Measurements from ENCODE around the gene JAM3. TPM values are rescaled to one million over a fixed set of nuclear protein-coding genes. Genes with fewer than 3 reads are reported as not detected.

Gene JAM3
- total RNA-seq, 1 experiment from 2014 or later, result 9.0 TPM

DNA sequence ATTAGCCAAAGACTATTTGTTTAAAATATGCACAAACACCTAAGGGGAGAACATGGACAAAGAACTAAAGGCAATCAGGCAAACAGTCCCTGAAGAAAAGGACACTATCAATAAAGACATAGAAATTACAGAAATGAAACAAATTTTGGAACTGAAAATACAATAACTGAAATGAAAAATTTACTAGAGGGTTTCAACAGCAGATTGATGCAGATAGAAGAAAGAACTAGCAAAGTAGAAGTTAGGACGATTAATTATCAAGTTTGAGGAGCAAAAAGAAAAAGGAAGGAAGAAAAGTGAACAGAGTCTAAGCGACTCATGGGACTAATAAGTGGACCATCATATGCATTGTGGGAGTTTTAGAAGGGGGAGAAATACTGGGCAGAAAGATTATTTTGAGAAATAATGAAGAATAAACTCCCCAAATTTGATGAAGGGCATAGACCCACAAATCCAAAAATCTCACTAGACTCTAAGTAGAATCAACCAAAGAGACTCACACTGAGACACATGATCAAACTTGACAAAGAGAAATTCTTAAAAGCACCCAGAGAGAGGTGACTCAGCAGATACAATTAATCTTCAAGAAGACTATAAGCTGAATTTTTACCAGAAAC, 62.9 kb downstream of the JAM3 start:
- H3K4me3 ChIP-seq (ENCODE audit: low read depth, low read length, poor library complexity, severe bottlenecking), result no peak overlapping the region
- H3K27me3 ChIP-seq (replicated peaks; ENCODE audit: insufficient read depth, low read depth, low read length, poor library complexity), result peaks cover 2% of the 10 kb centered on the region
- TF ChIP-seq EZH2 (IDR thresholded peaks at IDR 0.05; ENCODE audit: borderline replicate concordance, low read depth, low read length, poor library complexity, severe bottlenecking), result no peak
- TF ChIP-seq, protein P1, sequence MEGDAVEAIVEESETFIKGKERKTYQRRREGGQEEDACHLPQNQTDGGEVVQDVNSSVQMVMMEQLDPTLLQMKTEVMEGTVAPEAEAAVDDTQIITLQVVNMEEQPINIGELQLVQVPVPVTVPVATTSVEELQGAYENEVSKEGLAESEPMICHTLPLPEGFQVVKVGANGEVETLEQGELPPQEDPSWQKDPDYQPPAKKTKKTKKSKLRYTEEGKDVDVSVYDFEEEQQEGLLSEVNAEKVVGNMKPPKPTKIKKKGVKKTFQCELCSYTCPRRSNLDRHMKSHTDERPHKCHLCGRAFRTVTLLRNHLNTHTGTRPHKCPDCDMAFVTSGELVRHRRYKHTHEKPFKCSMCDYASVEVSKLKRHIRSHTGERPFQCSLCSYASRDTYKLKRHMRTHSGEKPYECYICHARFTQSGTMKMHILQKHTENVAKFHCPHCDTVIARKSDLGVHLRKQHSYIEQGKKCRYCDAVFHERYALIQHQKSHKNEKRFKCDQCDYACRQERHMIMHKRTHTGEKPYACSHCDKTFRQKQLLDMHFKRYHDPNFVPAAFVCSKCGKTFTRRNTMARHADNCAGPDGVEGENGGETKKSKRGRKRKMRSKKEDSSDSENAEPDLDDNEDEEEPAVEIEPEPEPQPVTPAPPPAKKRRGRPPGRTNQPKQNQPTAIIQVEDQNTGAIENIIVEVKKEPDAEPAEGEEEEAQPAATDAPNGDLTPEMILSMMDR (conservative IDR thresholded peaks at IDR 0.05; ENCODE audit: low read depth, low read length), result no peak
- H3K4me1 ChIP-seq (ENCODE audit: insufficient read depth, low read length, poor library complexity, severe bottlenecking), result no peaks in the 10 kb centered on the region
- ChIA-PET POLR2A (ENCODE audit: low non-redundant PET) (no interaction called here), CTCF (no interaction called here)
- peaks cover 10% of the 10 kb centered on the region for H3K9me3 ChIP-seq (ENCODE audit: low read depth, low read length, poor library complexity, severe bottlenecking)
- no TSS peak for BruUV-seq (replicated peaks)
- no peak overlapping the region for H3K27ac ChIP-seq (ENCODE audit: low read depth, low read length, poor library complexity, severe bottlenecking)
- intact Hi-C loops (cut with micrococcal nuclease; ENCODE audit: unreplicated experiment), result loop anchor here (10.0 kb wide), 1 partner anchor 1057 kb away; no protein-coding TSS in a partner anchor
- DNase-seq (ENCODE audit: low spot score), result no peak
- H3K36me3 ChIP-seq (ENCODE audit: insufficient read depth, low read length, poor library complexity, severe bottlenecking), result no peaks in the 10 kb centered on the region

DNA sequence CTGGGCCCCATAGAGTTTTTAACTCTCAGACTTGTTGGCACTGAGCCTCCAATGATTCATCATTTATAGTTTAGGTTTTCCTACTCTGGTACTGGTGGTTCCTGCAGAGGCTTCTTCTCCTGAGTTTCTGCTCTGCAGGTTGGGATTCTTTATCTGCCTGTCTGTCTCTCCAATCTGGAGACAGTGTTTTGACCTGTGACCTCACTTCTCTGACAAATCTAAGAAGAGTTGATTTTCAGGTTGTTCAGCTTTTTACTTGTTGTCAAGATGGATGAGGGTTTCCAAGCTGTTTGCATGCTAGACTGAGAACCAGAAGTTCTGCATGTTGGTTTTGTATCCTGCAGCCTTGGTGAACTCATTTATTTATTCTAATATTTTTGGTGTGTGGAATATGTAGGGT, 63.9 kb downstream of the JAM3 start:
- Histone ChIP-seq H3K36me3 (ENCODE audit: insufficient read depth, low read length, poor library complexity, severe bottlenecking) (no peaks in the 10 kb centered on the region), H3K4me1 (ENCODE audit: insufficient read depth, low read length, poor library complexity, severe bottlenecking) (no peaks in the 10 kb centered on the region), H3K27ac (ENCODE audit: low read depth, low read length, poor library complexity, severe bottlenecking) (no peak overlapping the region), H3K4me3 (ENCODE audit: low read depth, low read length, poor library complexity, severe bottlenecking) (no peak overlapping the region), H3K27me3 (replicated peaks; ENCODE audit: insufficient read depth, low read depth, low read length, poor library complexity) (no peaks in the 10 kb centered on the region), H3K9me3 (ENCODE audit: low read depth, low read length, poor library complexity, severe bottlenecking) (peaks cover 10% of the 10 kb centered on the region)
- no TSS peak for BruUV-seq (replicated peaks)
- no peak for TF ChIP-seq EZH2 (IDR thresholded peaks at IDR 0.05; ENCODE audit: borderline replicate concordance, low read depth, low read length, poor library complexity, severe bottlenecking)
- TF ChIP-seq, protein P1 (conservative IDR thresholded peaks at IDR 0.05; ENCODE audit: low read depth, low read length), result no peak
- DNase-seq (ENCODE audit: low spot score), result no peak
- CTCF ChIA-PET, result no interaction called here
- intact Hi-C loops (cut with micrococcal nuclease; ENCODE audit: unreplicated experiment), result loop anchor here (10.0 kb wide), 1 partner anchor 1058 kb away; no protein-coding TSS in a partner anchor
- POLR2A ChIA-PET (ENCODE audit: low non-redundant PET), result no interaction called here

DNA sequence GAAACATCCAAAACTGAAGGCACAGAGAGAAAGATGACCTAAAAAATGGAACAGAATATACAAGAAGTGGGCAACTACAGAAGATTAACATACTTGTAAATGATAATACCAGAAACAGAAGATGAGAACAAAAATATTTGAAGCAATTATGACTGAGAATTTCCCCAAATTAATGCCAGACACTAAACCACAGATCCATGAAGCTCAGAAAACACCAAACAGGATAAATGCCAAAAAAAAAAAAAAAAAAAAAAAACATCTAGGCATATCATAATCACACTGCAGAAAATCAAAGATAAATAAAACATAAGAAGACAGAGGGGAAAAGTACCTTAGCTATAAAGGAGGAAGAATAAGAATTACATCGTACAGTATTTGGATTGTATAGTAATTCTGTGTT, 65.3 kb downstream of the JAM3 start:
- H3K27me3 ChIP-seq (replicated peaks; ENCODE audit: insufficient read depth, low read depth, low read length, poor library complexity), result no peaks in the 10 kb centered on the region
- ChIA-PET POLR2A (ENCODE audit: low non-redundant PET) (no interaction called here), CTCF (no interaction called here)
- H3K27ac ChIP-seq (ENCODE audit: low read depth, low read length, poor library complexity, severe bottlenecking), result no peak overlapping the region
- peaks cover 10% of the 10 kb centered on the region for H3K9me3 ChIP-seq (ENCODE audit: low read depth, low read length, poor library complexity, severe bottlenecking)
- intact Hi-C loops (cut with micrococcal nuclease; ENCODE audit: unreplicated experiment), result loop anchor here (10.0 kb wide), 1 partner anchor 1059 kb away; no protein-coding TSS in a partner anchor
- no peak for DNase-seq (ENCODE audit: low spot score)
- no peaks in the 10 kb centered on the region for H3K4me1 ChIP-seq (ENCODE audit: insufficient read depth, low read length, poor library complexity, severe bottlenecking)
- no TSS peak for BruUV-seq (replicated peaks)
- no peak for TF ChIP-seq EZH2 (IDR thresholded peaks at IDR 0.05; ENCODE audit: borderline replicate concordance, low read depth, low read length, poor library complexity, severe bottlenecking)
- TF ChIP-seq, protein P1 (conservative IDR thresholded peaks at IDR 0.05; ENCODE audit: low read depth, low read length), result no peak
- H3K36me3 ChIP-seq (ENCODE audit: insufficient read depth, low read length, poor library complexity, severe bottlenecking), result no peaks in the 10 kb centered on the region
- H3K4me3 ChIP-seq (ENCODE audit: low read depth, low read length, poor library complexity, severe bottlenecking), result no peak overlapping the region

All from A673 (cell line).